BLaER1 (cell line): Measurements from ENCODE around the gene SCUBE1.
A peak's percentile ranks its signal among the peaks of the same experiment; 100 is the strongest.

Source experiments
- H3K27ac ChIP-seq: shearing (Covaris generic); formaldehyde crosslinking; 2 replicates; pipeline ENCODE4 v1.8.1; 2022
- H3K27me3 ChIP-seq: shearing (Covaris generic); formaldehyde crosslinking; 2 replicates; pipeline ENCODE4 v1.8.1; 2022
- H3K36me3 ChIP-seq: shearing (Covaris generic); formaldehyde crosslinking; 2 replicates; pipeline ENCODE4 v1.8.1; 2022
- H3K4me1 ChIP-seq: shearing (Covaris generic); formaldehyde crosslinking; 2 replicates; pipeline ENCODE4 v1.8.1; 2022
- H3K4me2 ChIP-seq: shearing (Covaris generic); formaldehyde crosslinking; 2 replicates; pipeline ENCODE4 v1.8.1; 2022
- H3K4me3 ChIP-seq: shearing (Covaris generic); formaldehyde crosslinking; 2 replicates; pipeline ENCODE4 v1.8.1; 2022
- H3K9ac ChIP-seq: shearing (Covaris generic); formaldehyde crosslinking; 2 replicates; pipeline ENCODE4 v1.8.1; 2022
- H3K9me3 ChIP-seq: shearing (Covaris generic); formaldehyde crosslinking; 2 replicates; pipeline ENCODE4 v1.8.1; 2022
- H4K20me1 ChIP-seq: shearing (Covaris generic); formaldehyde crosslinking; 2 replicates; pipeline ENCODE4 v1.8.1; 2022
- Cebpa-rat ChIP-seq: shearing (Covaris generic); IDR thresholded peaks from 2 replicates; pipeline ENCODE4 v1.8.1; 2022

Gene SCUBE1

GRCh38 chr22:43162412-43163150 lies 180.6 kb downstream of the SCUBE1 start:
- Histone ChIP-seq H3K9ac (no peak overlapping the region), H3K4me2 (peak overlapping the region; percentile 78), H4K20me1 (peaks cover 80% of the 10 kb centered on the region), H3K4me3 (no peak overlapping the region), H3K4me1 (peaks cover 67% of the 10 kb centered on the region), H3K9me3 (no peaks in the 10 kb centered on the region), H3K36me3 (peaks cover 67% of the 10 kb centered on the region), H3K27me3 (no peaks in the 10 kb centered on the region), H3K27ac (no peak overlapping the region)
- TF ChIP-seq Cebpa-rat = no peak

GRCh38 chr22:43160497-43161126 lies 182.6 kb downstream of the SCUBE1 start:
- Histone ChIP-seq H3K9ac (no peak overlapping the region), H3K4me2 (no peak overlapping the region), H3K36me3 (peaks cover 62% of the 10 kb centered on the region), H3K4me1 (peaks cover 74% of the 10 kb centered on the region), H3K27ac (no peak overlapping the region), H3K9me3 (no peaks in the 10 kb centered on the region), H3K27me3 (no peaks in the 10 kb centered on the region), H3K4me3 (no peak overlapping the region), H4K20me1 (peaks cover 97% of the 10 kb centered on the region)
- TF ChIP-seq Cebpa-rat = no peak

GRCh38 chr22:43159484-43160178 lies 183.5 kb downstream of the SCUBE1 start:
- H3K4me3 ChIP-seq = no peak overlapping the region
- no peaks in the 10 kb centered on the region for H3K9me3 ChIP-seq
- no peaks in the 10 kb centered on the region for H3K27me3 ChIP-seq
- no peak overlapping the region for H3K4me2 ChIP-seq
- H3K36me3 ChIP-seq = peaks cover 65% of the 10 kb centered on the region
- no peak overlapping the region for H3K9ac ChIP-seq
- peaks cover 74% of the 10 kb centered on the region for H3K4me1 ChIP-seq
- H3K27ac ChIP-seq = no peak overlapping the region
- no peak for TF ChIP-seq Cebpa-rat
- H4K20me1 ChIP-seq = peaks cover 98% of the 10 kb centered on the region

GRCh38 chr22:43158778-43159483 lies 184.2 kb downstream of the SCUBE1 start:
- peaks cover 74% of the 10 kb centered on the region for H3K4me1 ChIP-seq
- no peak overlapping the region for H3K4me3 ChIP-seq
- TF ChIP-seq Cebpa-rat = no peak
- peaks cover 95% of the 10 kb centered on the region for H4K20me1 ChIP-seq
- H3K27ac ChIP-seq = 0 out of 2 replicates have a peak overlapping the region, but pooled peaks have one; percentile 62
- no peaks in the 10 kb centered on the region for H3K9me3 ChIP-seq
- peaks cover 65% of the 10 kb centered on the region for H3K36me3 ChIP-seq
- no peaks in the 10 kb centered on the region for H3K27me3 ChIP-seq
- no peak overlapping the region for H3K4me2 ChIP-seq
- H3K9ac ChIP-seq = no peak overlapping the region

- Histone ChIP-seq H3K4me1 (peaks cover 70% of the 10 kb centered on the region), H3K27ac (peak overlapping the region; percentile 62), H3K4me3 (no peak overlapping the region), H4K20me1 (peaks cover 86% of the 10 kb centered on the region), H3K9ac (peak overlapping the region; percentile 50; the same call in 1 of the 2 replicates), H3K9me3 (no peaks in the 10 kb centered on the region), H3K36me3 (peaks cover 61% of the 10 kb centered on the region), H3K4me2 (peak overlapping the region; percentile 56), H3K27me3 (no peaks in the 10 kb centered on the region)
- no peak for TF ChIP-seq Cebpa-rat
These were observed 185.2 kb downstream of the SCUBE1 start for GRCh38 chr22:43157874-43158546.

- H3K4me1 ChIP-seq = peaks cover 60% of the 10 kb centered on the region
- peak overlapping the region; percentile 18; the same call in 1 of the 2 replicates for H3K9ac ChIP-seq
- H3K27ac ChIP-seq = peak overlapping the region; percentile 50; the same call in 1 of the 2 replicates
- no peaks in the 10 kb centered on the region for H3K9me3 ChIP-seq
- H4K20me1 ChIP-seq = peaks cover 70% of the 10 kb centered on the region
- peaks cover 46% of the 10 kb centered on the region for H3K36me3 ChIP-seq
- H3K27me3 ChIP-seq = no peaks in the 10 kb centered on the region
- no peak for TF ChIP-seq Cebpa-rat
- H3K4me3 ChIP-seq = no peak overlapping the region
- H3K4me2 ChIP-seq = peak overlapping the region; percentile 82
These were observed 186.8 kb downstream of the SCUBE1 start for GRCh38 chr22:43156413-43156812.

GRCh38 chr22:43155789-43156188 lies 187.4 kb downstream of the SCUBE1 start:
- Histone ChIP-seq H3K27me3 (no peaks in the 10 kb centered on the region), H3K9me3 (no peaks in the 10 kb centered on the region), H3K27ac (peak overlapping the region; percentile 50), H4K20me1 (peaks cover 64% of the 10 kb centered on the region), H3K36me3 (peaks cover 40% of the 10 kb centered on the region), H3K4me3 (no peak overlapping the region), H3K4me2 (peak overlapping the region; percentile 82), H3K4me1 (peaks cover 64% of the 10 kb centered on the region), H3K9ac (peak overlapping the region; percentile 18; the same call in 1 of the 2 replicates)
- no peak for TF ChIP-seq Cebpa-rat

GRCh38 chr22:43154887-43155536 lies 188.2 kb downstream of the SCUBE1 start:
- no peak for TF ChIP-seq Cebpa-rat
- Histone ChIP-seq H3K36me3 (peaks cover 32% of the 10 kb centered on the region), H3K4me1 (peaks cover 70% of the 10 kb centered on the region), H3K4me2 (peak overlapping the region; percentile 82), H3K9me3 (no peaks in the 10 kb centered on the region), H4K20me1 (peaks cover 56% of the 10 kb centered on the region), H3K27me3 (no peaks in the 10 kb centered on the region), H3K4me3 (no peak overlapping the region), H3K27ac (peak overlapping the region; percentile 67), H3K9ac (peak overlapping the region; percentile 18; the same call in 1 of the 2 replicates)
